Stimulated activated CD8-positive, alpha-beta memory T cell treated with anti-CD3 and anti-CD28 coated beads, Interleukin-4, amount 100 ng/mL, for 48 hours (primary cell): ENCODE results near the gene FAM120AOS.

Experiments
- DNase-seq: peaks from one replicate; pipeline ENCODE4 v3.0.0-alpha.2; 2020

Gene FAM120AOS

DNA sequence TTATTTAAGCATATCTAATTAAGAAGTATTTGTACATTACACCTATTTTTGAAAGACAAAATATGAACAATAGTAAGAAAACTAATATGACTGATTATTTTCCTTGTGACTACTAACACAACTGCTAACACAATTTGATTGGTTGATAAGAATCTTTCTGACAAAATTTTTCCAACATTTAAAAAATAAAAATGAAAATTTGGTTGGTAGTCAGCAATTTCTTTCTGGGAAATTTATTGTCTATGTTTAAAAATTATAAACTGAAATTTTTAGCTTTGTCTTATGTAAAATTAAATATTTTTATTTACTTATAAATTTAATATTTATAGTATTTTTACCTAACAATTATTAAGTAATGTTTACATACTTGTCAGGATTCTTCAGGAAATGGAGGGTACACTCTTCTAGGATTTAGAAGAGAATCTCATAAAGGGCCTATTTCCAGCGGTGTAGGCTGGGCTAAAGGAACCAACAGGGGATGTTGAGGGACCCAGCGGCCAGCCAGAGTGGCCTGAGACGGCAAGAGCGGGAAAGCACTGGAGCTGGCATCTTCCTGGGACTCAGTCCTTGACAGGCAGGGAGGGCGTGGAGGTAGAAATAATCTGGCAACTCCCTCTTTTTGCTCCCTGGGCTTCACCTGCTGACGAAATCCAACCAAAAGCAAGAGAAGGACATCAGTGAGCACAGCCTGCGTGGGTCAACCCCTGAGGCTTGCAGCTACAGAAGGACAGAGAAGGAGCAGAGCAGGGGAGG, 16.6 kb downstream of the FAM120AOS start:
- no peak for DNase-seq

DNA sequence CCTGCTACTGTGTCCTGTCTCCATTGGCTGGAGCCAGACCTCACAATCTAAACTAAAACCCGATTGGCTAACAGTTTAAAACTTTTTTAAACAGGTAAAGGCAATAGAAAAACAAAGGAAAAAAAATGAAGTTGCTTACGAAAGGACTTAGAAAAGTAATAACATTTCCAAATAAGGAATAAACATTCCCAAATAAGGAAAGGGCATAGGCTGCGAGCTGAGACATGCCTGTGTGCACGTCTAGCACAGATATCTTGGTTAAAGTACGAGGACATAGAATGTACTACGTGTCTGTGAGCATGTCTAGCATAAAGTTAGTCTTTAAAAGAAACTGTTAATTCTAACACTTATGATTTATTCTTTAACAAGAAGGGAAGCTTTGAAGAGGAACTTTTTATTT, 17.2 kb downstream of the FAM120AOS start:
- DNase-seq, result no peak

DNA sequence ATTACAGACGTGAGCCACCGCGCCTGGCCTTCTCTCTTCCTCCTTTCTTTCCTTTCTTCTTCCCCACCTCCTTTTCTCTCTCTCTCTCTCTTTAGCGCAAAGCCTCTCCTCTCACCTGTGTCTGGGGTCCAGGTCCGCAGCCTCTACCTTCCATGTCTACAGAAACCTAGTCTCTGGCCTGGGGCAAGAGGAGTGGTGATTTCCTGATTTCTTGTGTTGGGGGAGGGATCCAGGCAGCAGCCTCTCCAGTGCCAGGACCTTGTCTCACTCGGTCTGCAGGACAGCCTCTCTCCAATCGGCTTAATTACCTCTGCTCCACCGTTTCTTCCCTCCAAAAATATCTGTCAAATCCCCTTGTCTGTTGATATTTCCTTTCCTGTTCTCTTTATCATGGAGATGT, 18.0 kb downstream of the FAM120AOS start:
- no peak for DNase-seq

DNA sequence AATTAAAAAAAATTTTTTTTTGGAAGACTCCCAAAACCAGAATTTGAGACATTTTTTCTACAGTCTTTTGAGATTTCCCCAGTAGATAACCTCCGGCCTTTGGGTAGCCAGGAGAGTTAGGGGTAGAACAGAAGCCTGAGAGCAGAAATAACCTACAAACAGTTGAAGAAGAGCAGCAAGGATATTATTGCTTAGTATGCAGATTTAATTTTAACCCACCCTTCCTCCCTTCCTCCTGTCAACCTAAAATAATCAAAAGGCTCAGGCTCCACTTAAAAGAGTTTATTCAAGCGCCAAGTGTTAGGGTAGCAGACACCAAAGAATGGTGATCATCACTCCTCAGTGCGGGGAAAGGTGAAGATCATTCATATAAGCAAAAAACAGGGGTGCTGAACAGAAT, 19.3 kb downstream of the FAM120AOS start:
- DNase-seq, result no peak

DNA sequence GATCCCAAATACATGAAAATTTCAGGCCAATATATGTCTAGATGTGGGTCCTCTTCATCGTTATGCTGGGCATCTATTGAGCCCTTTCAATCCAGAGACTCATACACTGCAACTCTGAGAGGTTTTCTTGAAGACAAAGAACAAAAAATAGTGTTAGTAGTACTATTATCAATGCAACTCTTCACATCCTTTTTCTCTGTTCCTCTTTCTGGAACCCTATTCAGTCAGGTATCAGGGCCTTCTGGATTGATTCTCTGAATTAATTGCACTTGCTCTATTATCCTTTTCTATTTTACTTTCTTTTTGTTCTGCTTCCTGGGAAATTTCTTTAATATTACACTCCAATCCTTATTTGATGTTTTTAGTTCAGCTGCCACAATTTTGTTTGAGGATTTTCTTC, 20.4 kb downstream of the FAM120AOS start:
- no peak for DNase-seq

DNA sequence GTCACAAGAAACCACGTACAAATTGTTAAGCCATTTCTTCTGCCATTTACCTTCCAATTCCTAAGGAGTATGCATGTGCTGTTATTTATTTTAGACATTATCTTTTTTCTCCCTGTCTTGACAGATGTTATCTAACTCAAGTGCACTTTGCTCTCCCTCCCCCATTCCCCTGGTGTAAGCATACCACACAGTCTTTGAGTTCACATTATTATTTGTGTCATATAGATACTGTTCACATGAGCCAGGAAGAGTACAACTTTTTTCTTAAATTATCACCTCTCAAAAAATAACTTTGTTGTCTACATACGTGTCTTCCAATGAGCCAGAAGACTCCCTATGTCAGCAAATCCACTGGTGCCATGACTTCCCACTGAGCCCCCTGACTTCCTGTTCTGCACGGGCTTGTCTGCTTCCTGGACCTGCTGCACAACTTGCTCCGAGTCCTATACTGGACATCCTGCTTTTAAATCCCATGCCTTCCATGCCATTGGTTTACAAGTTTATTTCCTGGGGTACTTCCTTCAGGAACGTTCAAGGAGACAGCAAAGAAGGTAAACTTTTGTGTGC, 21.8 kb downstream of the FAM120AOS start:
- DNase-seq, result no peak

DNA sequence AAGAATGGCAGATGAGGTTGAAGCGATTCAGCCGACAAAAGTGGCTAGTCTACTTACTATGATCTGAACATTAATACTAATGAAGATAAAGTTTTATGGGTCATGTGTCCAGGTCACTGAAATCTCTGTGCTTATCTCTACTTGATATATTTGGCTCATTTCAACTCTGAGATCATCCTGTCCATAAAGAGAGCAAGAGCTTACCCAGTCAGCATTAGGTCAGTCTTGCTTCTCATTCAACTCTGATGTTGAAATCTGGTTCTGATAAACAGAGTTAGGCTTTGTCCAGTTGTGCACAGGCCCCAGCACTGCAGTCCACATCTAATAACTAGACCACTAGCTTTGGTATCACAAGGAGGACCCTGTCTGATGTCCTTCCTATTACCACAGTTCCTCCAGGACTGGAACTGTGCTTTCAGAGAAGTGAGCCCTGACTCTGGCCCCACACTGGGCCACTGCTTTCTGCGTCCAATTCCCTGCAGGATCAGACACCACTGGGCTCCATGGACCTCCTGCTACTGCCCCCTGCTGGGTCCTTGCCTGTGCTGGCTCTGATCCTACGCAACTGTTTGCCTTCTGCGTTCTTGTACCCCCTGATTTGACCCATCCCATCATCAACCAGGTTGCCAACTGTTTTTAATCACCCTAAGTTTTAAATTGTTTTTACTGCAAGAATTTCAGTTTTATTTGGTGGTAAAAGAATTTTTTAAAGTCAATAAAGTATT, 25.6 kb downstream of the FAM120AOS start:
- DNase-seq, result peak; percentile 33

DNA sequence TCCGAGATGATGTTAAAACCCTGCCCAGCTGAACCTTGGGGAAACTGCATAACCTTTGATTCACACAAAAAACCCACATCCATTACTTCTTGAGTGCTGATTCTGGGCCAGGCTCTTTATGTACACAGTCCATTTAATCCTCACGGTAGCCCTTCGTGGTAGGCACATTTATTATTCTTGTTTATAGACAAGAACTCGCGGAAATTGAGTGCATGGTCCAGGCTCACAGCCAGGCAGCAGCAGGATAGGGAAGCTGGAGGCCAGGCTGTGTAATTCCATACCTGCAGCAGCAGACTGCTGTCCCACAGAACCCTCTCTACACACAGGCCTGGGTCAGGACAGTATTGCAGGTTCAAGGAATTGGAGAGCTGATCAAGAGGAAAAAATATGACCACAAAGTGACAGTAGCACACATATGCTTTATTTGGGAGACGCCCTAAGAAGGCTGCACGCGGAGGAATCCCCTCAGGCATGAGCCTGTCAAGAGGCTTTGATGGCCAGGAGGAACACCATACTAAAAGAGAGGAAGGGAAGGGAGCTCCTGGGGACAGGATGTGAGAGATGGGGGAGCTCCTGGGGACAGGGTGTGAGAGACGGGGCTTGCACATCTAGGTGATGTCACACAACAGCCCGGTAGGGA, 30.3 kb downstream of the FAM120AOS start:
- DNase-seq, result no peak

DNA sequence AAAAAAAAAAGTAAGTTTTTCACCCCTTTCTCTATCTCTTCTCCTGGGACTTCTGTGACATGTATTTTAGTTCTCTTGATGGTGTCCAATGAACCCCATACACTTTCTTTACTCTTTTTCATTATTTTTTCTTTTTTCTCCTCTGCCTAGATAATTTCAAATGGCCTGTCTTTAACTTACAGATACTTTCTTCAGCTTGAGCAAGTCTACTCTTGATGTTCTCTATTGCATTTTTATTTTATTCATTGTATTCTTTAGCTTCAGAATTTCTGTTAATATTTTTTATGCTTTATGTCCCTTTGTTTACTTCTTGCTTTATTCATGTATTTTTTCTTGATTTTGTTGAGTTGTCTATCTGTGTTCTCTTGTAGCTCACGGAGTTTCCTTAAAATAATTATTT, 34.4 kb downstream of the FAM120AOS start:
- no peak for DNase-seq

DNA sequence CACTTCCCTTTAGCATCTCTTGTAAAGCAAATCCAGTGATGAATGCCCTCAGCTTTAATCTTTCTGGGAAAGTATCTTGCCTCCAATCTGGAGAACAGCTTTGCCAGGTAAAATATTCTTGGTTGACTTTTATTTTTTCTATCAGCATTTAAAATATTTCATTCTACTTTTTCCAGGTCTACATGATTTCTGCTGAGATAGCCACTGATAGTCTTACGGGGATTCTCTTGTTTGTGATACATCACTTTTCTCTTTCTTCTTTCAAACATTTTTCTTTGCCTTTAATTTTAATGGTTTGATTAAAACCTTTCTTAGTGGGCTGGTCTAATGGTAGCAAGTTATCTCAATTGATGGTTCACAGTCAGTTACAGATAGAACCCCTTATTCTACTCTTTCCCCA, 35.8 kb downstream of the FAM120AOS start:
- DNase-seq, result no peak

DNA sequence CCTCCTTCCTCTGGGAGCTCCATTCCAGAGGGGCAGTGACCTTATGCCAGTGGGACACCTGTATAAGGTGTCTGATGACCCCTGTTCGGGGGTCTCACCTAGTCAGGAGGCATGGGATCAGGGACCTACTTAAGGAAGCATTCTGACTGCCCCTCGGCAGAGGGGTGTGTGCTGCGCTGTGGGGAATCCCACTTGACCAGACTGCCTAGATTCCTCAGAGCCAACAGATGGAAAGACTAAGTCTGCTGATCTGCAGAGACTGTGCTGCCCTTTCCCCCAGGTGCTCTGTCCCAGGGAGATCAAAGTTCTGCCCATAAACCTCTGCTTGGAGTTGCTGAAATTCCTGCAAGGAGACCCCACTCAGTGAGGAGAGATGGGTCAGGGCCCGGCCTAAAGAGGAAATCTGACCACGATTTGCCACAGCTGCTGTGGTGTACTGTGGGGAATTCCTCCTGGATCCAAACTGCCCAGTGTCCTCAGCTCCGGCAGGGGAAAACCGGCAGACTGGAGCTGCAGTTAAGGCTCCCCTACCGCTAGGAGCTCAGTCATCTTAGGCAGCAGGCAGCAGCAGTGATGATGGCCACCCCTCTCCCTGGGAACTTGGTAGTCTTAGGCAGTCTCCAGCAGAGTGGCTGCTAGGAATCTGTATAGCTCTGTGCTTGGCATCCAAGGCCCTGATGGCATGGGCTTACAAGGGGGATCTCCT, 36.7 kb downstream of the FAM120AOS start:
- DNase-seq, result no peak

DNA sequence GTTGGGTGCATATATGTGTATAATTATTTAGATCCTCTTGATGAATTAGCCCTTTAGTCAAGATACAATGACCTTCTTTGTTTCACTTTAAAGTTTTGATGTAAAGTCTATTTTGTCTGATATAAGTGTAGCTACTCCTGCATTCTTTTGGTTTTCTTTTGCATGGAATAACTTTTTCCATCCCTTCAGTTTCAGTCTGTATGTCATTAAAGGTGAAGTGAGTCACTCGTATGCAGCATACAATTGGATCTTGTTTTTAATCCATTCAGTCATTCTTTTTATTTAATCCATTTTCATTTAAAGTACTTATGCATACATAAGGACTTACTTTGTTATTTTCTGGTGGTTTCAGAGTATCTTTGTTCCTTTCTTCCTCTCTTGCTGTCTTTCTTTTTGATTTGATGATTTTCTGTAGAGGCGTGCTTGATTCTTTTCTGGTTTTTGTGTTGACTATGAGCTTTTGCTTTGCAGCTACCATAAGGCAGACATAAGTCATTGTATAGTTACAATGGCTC, 38.1 kb downstream of the FAM120AOS start:
- DNase-seq, result no peak

DNA sequence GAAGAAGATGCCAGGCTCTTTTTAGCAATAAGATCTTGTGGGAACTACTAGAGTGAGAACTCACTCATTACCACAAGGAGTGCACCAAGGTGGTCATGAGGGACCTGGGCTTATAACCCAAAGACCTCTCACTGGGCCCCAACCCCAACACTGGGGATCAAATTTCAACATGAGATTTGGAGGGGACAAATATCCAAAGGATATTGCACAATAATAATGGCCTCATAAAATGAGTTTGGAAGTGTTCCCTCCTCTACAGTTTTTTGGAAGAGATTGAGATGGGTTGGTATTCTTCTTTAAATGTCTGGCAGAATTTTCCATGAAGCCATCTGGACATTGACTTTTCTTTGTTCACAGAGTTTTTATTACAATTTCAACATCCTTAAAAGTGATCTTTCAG, 39.9 kb downstream of the FAM120AOS start:
- DNase-seq, result no peak

DNA sequence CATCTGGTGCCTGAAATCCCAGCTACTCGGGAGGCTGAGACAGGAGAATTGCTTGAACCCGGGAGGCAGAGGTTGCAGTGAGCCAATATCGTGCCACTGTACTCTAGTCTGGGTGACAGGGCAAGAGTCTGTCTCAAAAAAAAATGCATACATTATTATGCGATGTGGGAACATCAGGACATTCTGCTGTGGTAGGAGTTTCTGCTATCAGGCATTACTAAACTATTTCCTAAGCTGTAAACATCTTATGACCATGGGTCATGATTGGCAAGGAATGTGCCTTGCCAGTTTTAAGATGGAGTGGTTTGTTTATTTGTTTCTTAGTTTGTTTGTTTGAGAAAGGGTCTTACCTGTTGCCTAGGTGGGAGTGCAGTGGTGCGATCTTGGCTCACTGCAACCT, 47.0 kb downstream of the FAM120AOS start:
- DNase-seq, result no peak

DNA sequence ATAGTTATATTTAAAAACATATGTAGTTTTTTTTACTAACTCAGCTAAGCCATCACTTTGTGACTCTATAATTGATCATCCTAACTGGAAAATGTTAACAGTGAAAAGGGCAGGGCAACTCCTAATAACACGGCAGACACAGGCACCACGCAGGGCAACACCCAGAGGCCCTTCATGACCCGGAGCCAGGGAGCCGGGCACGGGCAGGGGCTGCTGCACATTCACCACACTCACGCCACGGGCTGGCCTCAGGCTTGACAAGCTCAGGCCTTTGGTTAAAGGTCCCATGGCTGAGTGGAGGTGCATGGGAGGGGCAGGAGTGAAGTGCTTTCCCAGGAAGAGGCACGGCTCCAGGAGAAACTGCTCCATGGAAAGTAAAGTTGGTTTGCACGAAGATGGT, 54.9 kb downstream of the FAM120AOS start:
- no peak for DNase-seq

DNA sequence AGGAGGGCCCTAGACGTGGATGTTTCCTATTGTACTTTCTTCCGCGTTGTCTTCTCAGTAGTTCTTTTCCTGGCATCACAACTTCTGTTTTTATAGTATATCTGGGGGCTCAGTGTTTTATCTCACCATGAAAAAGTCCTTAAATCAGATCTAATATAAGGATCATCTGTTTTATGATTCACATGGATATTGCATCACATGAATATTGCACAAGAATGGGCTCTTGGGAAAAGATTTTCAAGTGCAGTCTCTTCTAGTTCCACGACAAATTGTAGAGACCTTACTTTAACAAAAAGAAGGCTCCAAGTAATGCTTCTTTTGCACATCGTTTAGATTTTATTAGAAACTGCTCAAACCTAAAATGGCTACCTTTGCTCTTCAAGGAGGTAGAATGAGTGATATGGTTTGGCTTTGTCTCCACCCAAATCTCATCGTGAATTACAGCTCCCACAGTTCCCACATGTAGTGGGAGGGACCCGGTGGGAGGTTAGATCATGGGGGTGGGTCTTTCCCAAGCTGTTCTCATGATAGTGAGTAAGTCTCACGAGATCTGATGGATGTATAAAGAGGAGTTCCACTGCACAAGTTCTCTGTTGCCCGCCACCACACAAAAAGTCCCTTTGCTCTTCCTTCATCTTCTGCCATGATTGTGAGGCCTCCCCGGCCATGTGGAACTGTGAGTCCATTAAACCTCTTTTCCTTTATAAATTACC, 55.6 kb downstream of the FAM120AOS start:
- no peak for DNase-seq
